GM18520 (cell line): ENCODE results near the gene CACNA1D.
"Not testable (repeated sequence)": the region's sequence is repeated elsewhere in the genome, so short reads cannot be mapped to it uniquely, and the experiment has no call there.

Source experiments
- ATAC-seq: cut with Tn5 transposase; IDR thresholded peaks from one replicate; pipeline ENCODE4 v1.9.1; 2021; ENCODE audit not compliant: unreplicated experiment

CACNA1D gene

DNA sequence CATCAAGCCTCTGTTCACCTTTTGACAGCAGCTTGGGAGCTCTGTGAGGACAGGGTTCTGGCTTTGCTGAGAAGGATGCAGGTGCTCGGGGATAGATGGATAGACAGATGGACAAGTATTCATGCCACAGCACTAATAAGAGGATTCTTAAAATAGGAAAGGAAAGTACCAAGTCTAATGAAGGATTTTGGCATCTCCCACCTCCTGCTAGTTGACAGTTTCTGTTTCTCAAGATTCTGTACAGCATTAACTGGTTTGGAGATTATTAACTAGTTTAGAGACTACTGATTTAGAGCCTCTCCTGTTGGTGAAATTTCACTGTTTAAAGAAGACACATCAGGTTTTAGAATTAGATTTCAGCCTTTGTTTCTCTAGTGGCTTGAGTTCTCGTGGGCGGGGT, 152.3 kb downstream of the CACNA1D start:
- ATAC-seq = no peak

DNA sequence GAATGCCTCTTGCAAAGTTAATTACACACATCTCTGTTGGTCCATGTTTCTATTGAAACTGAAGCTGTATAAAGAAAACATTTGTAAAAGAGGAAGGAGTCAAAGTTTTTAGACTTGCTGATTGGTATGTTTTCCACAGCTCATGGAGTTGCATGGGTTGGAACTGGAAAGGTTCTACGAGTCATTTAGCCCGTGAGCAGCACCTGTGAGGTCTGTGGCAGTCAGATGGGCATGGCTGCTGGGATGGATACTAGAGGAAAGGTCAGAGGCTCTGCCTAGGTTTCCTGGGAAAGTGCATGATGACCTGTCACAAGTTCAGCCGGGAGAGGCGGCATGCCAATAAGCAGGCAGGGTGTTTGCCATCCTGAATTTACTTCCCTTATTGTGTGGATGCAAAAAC, 155.4 kb downstream of the CACNA1D start:
- no peak for ATAC-seq

DNA sequence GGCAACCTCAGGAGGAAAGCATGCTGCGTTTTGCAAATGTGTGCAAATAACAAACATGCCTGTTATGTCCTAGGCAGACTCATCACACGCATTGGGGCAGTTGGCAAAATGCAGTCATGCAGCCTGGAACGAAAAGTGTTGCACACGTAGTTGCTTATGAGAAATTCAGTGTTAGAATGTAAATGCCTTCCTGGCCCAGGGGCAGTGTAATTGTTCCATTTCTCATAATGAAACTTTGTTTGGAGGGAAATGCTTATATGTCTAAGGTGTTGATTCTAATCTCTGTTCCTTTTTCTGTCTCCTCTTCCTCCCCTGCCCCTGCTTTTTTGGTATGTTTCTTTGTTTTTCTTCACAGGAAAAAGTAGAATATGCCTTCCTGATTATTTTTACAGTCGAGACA, 156.0 kb downstream of the CACNA1D start:
- peak; percentile 71 for ATAC-seq

DNA sequence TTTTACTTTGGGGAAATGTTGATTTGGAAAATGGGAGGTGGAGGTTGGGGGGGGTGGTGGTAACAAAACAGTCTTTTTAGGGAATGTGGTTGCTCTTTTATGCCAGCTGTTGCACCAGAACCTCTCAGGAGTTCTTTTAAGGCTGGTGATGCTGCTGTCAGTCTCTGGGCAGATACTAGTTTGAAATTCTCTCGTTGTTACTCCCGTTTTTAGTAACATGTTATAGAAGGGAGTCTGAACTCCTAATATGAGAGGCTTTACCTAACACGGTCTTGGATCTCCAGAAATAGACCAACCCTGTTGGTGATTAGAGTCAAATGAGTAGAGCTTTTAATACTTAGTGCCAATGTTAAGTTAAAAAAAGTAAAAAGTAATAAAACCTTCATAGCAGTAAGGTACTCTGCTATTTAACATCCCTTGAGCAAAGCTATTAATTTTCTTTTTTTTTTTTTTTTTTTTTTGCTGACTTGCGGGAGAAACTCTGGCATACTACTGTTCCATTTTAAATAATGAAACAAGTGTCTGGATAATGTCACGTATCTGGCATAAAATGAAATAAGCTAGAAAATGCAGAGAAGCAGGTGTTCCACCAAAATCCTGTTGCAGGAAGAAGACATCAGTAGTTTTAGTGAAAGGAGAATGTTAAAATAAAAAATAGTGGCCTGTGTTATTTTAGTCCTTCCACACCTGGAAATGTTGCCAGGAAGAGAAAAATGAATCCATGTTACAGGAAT, 156.7 kb downstream of the CACNA1D start:
- no peak for ATAC-seq

DNA sequence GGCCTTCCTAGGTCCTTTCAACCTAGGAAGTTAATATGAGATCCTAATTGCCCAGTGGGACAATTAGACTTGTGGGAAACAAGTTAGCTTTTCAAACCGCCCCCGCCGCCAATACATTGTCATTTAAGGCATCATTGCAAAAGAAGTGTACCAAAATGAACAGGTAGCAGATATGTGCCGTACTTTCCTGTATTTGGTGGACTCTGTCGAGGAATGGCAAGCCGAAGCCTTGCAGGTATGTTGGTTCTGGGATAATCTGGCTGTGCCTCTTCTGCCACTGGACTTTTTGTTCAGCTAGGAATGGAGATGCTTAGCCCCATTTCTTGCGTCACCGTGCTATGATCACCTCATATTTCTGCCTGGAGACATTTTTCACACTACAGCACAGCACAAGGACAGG, 157.5 kb downstream of the CACNA1D start:
- ATAC-seq = no peak

DNA sequence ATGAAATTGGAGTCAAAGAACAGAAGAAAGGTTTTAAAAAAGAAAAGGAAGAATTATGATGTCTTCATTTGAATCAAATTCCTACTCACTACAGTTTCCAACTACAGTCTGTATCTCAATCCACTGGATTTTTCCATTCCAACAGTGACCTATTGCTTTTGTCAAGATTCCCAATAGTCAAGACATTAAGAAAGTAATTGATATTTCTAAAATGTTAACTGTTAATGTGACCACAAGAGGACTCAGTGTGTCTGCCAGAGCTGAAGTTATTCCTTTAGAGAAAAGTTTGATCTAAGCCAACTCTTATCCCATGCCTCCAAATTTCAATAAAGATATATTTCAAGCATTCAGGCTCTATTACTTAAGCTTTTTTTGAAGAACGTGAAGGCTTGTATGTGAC, 163.2 kb downstream of the CACNA1D start:
- no peak for ATAC-seq

DNA sequence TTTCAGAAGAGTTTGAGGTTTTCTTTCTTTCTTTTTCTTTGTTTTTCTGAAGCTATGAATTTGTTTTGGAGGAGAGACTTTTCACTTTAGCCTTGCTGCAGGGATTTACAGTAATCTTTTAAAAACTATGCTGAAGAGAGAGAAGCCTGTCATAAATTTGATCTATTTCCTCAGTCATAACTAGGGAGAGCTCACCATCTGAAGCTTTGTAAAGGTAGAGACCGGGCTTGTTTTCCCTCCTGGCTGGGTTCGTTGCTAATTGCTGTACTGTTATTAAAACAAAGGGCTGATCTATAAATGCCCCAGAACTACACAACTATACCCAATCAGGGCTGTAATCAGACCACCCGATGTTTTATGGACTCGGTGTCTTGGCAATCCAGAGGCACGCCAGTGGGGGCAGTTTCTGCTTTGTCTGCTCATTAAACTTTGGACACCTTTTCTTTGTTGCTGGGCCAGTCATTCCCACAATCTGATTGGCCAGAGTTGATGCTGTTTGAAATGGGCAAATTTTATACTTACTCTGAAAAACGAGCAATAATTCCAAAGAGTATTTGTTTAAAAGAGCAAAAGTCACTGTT, 164.3 kb downstream of the CACNA1D start:
- ATAC-seq = no peak

DNA sequence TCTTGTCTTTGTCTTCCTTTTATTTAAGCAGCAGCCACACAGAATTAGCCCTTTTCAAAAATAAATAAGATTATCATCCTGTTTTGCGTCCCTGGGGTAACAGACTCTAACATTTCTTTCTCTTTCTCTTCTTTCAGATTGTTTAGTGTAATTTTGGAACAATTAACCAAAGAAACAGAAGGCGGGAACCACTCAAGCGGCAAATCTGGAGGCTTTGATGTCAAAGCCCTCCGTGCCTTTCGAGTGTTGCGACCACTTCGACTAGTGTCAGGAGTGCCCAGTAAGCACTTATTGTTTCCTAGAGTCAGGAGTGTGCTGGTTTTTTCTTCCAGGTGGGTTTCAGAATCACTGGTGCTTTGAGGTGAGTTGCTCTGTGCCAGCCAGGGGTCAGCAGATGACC, 165.6 kb downstream of the CACNA1D start:
- ATAC-seq = no peak

DNA sequence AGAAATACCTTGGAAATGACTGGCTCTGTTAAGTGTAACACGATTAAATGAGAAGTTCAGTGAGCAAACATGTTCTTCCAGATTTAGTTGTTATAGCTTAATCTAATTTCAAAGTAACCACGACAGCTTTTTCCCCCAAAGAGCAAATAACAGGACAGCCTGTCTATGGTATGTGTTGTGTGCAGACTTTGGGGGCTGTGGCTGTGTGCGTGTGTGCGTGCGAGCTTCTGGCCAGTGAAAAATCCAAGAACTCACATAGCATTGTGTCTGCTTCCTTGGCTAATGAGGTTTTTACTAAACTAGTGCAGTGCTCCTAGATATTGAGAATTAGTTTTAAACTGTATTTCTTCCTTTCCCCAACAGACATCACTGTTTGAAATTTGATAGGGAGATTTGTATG, 167.1 kb downstream of the CACNA1D start:
- ATAC-seq = no peak

DNA sequence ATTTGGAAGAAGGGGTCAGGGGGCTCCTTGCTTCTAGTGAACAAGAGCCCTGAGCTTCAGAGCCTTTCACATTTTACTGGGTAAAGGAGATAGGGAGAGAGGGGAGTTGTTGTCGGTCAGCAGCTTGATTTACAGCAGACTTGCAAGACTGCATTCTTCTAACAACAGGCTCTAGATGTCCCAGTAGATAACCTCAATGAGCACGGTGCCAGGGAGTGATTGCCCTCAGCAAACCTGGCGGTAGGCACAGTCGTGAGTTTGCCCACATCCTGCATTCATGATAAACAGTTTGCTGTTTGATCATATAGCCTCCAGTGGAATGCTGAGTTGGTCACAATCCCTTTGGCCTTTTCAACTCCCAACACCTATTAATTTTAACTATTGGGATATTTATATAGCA, 170.4 kb downstream of the CACNA1D start:
- not testable (repeated sequence) for ATAC-seq

DNA sequence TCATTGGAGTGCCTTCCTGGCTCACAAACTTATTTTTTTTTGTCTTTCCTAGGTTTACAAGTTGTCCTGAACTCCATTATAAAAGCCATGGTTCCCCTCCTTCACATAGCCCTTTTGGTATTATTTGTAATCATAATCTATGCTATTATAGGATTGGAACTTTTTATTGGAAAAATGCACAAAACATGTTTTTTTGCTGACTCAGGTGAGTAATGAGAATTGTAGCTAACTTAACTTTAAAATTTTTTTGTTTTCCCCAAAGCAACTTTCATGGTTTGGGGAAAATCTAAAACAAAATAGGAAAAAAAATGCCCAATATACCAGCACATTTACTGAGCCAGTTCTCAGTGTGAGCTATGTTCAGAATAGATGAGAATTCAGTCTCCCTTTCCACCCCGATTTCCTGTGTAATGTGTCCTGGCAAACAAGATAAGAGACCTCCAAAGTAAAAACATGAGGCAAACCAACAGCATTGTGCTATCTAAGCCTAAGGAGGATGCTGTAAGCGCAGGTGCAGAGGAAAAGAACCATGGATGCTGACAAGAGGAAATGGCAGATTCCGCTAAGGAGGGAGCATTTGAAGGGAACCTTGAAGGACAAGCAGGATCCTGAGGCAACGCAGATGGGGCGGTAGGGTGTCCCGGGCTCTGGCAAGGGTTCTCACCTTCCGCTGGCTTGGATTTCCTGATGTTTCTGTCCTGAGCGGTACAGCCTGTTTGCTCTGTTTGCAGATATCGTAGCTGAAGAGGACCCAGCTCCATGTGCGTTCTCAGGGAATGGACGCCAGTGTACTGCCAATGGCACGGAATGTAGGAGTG, 171.4 kb downstream of the CACNA1D start:
- no peak for ATAC-seq

DNA sequence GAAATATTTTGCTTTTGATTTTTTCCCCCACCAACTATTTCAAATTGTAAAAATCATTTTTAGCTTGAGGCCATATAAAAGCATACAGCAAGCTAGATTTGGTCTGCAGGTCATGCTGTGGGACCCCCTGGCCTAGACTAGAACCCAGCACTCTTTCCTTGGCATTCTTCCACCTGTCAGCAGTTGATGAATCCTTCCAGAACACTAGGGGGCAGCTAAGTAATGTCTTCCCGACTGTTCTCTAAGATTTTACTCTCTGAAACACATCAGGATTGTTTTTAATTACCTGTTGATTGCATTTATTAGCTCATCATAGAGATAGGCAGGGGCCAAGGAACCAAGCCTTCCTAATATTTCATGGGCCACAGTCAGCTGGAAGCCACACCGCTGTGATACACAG, 174.5 kb downstream of the CACNA1D start:
- ATAC-seq = no peak

DNA sequence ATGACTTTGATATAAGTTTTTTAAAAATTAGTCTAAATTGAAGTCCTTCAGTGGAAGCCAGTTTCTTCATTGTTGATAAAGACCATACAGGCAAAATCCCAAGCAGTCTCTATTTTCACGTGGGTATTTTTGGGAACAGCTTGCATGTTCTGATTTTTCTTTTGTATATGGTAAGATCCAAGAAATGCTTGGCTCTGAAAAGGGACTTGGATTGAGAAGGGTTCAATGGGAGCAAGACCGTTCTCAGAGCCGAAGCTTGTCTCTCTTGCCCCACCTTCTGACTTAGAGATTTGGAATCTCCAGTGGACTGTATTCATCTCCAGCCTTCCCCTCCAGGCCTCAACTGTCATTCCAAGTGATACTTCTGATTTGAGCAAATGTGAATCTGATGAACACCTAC, 176.3 kb downstream of the CACNA1D start:
- ATAC-seq = no peak

DNA sequence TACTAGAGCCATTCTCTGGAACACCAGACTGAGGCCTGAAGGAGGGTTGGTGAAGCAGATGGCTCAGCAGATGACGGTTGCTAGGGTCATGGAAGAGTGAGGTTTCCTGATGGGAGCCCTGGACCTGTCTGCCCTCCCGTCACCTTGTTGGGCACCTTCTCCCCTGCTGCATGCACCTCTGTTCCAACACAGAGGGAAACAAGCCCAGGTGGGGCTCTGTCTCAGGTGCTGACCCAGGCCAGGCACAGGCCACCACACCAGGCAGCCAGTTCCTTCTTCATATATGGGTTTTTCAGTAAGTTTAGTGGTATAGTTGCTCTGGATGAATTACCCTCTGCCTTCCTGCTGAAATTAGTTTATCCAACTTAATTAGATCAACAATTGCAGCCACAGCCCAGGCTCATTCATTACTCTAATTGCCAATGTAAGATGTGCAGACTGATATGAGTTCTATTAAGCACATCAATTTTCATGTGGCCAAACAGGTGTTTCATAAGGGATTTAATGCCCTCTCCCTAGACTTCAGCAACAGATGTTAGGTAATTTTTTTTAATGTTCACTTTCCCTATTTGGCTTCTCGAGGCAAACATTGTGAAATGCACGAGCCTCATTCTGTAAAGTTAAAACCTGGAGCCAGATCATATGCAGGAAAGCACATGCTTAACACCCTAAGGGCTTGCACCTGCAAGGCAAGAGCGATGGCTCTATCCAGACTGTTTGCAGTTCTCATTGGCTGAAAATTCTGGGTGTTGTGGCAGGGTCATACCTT, 177.0 kb downstream of the CACNA1D start:
- ATAC-seq = no peak

DNA sequence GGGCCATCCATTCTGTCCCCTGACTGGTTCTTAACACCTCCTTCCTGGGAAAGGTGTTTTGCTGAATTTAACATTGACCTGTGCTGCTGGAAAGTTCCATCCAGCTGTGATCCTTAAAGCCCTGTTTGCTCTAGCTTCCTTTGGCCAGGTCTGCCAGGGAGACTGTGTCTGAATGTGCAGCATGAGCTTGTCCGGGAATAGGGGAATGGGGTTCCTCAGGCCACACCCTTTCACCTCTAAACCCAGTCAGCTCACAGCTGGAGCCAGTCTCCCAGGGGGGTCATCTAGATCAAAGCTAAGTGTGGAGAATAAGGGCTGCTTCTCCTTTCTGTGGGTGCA, 177.5 kb downstream of the CACNA1D start:
- ATAC-seq = no peak

DNA sequence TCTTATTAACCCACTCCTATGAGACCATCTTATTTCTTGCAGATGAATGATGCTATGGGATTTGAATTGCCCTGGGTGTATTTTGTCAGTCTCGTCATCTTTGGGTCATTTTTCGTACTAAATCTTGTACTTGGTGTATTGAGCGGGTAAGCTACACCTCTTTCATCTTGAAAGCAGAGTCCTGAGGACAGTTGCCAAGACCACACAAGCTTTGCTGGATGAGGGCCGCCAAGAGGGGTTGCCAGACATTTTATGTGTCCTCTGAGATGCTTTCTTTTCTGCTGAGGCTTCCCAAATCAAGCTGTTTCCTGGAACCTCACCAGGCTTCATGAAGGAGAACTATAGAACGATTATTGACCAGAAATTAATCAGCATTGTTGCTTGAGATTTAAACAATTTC, 178.6 kb downstream of the CACNA1D start:
- ATAC-seq = no peak

DNA sequence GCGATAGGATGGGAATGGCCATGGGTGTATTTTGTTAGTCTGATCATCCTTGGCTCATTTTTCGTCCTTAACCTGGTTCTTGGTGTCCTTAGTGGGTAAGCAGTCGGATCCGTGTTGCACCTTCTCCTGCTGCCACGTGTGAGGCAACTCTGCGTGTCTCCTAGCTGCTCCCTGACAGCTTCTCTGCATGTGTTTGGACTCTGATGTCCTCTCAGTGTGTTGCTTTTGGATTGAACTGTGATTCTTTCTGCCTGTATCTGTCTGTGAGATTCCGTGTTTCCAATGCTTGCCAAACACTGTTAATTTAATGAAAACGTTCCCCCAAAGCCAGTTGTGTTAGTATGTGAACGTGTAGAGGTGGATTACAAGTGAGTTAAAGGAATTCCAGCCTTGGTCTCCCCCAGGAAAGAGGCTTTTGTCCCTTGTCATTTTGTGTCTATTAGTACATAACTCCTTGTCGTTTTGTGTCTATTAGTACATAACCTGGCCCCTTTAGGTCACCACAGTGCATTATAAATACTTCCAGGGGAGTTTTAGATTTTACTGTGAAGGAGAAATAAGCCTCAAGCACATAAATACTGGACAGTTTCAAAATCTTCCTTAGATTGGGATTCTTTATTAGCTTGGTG, 179.4 kb downstream of the CACNA1D start:
- ATAC-seq = no peak

DNA sequence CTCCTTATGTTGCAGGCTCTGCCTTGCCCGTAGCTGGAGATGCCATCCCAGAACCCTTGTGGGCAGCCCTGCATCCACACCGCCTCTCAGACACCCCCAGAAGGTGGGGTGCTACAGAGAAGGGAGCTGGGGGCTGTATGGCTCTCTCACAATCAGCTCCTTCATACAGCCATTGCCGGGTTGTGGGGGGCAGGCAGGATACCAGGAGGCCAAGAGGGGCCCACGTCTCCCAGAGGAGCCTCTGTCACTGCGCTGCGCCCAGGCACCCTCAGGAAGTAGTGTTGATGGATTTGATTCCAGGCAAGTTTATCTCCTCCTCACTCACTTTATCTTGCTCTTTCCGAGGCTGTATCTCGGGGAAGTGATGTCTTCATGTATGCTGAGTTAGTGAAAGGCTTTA, 180.2 kb downstream of the CACNA1D start:
- ATAC-seq = no peak

DNA sequence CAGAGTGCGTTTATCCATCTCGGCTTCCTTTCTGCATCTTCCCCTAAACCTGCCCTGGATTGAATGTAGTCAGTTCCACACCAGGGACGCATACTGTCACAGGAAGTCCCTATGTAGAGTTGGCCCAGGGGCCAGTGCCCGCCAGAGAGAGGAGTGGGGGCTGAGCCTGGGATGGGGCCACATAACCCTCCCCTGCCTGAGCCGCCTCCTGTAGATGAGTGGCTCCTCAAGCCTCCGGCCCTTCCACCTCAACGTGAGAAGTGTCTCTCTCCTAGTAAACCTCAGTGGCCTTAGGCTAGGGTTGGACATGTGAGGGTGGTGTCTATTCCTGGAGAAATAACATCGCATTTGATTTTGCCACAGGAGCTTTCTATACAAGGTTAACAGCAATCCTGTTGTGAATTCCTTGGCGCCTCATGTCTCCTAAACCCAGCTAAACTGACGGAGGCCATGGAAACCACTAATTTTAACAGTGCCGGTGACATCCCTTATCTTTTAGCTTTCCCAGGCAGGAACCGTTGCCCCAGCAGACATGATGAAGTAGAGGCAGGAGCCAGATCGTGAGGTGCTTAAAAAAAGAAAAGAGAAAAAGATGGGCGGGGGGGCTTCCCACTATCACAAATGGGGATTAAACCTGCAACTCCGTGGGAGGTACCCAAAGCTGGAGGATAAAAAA, 180.7 kb downstream of the CACNA1D start:
- ATAC-seq = no peak

DNA sequence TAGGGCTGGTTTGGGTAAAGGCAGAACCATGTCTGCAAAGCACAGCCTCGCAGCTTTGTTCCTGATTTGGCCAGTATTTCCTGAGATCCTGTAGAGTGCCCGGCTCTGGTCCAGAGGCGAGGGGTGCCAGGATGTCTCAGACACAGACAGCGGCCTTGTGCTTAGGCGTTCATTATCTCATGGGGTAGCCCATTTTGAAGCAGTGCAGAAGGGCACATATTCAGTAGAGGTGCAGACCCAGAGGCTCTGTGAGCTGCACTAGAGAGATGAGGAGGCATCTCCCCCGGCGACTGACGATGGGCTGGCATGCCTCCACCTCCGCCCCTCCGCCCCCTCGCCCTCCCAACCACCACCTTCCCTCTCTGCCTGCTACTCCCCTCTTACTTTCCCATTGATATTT, 181.5 kb downstream of the CACNA1D start:
- no peak for ATAC-seq

DNA sequence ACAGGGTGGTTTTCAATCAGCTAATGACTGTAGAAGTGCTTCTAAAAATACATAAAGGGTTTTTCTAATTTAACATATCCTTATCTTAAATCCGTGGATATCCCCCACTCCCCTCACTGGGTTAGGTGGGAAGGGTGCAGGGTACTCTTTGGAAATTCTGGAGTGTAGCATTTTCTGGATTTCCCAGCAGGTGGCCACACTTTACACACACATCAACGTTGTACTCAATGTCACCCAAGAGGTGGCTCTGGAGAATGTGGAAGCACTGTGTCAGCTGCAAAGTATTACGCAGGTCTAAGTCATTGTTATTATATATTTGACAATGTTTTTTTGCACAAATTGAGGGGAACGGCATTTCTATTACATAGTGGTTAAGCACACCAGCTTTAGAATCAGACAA, 183.0 kb downstream of the CACNA1D start:
- ATAC-seq = no peak
